ENCODE data around the gene HSPB1.
"Not testable (repeated sequence)": the region's sequence is repeated elsewhere in the genome, so short reads cannot be mapped to it uniquely, and the experiment has no call there.

Gene HSPB1

GRCh38 chr7:76272142-76272541 is 30.3 kb upstream of the HSPB1 start:
- Mint-ChIP-seq H3K9me3 (no peaks in the 10 kb centered on the region), H3K36me3 (ENCODE audit: low read depth) (no peaks in the 10 kb centered on the region), H3K27me3 (peaks cover 38% of the 10 kb centered on the region), H3K27ac (no peak overlapping the region), H3K4me1 (peaks cover 12% of the 10 kb centered on the region), H3K4me3 (no peak overlapping the region)
- DNase-seq (no peak), ATAC-seq (no peak)

GRCh38 chr7:76272851-76273497 is 29.5 kb upstream of the HSPB1 start:
- Mint-ChIP-seq H3K27ac (no peak overlapping the region), H3K4me1 (peaks cover 12% of the 10 kb centered on the region), H3K27me3 (peaks cover 41% of the 10 kb centered on the region), H3K36me3 (ENCODE audit: low read depth) (no peaks in the 10 kb centered on the region), H3K9me3 (no peaks in the 10 kb centered on the region), H3K4me3 (no peak overlapping the region)
- ATAC-seq (peak; percentile 17), DNase-seq (no peak)

DNA sequence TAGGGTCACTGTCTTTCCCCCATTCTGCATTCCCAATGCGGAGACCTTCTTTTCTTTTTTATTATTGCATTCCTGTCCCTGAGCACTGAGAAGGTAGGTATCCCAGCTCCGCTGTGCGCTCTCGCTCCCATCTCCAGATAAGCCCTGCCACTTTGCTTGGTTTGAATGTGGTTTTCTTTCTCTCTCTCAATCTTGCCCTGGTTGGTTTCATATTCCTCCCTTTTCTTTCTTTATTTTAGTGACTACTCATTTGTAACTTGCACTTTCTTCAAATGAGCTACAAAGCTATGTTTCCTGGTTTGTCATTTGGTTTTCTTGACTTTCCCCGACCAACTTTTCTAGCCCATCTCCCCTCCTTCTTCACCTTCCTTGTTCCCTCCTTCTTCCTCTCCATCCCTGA is 29.0 kb upstream of the HSPB1 start:
- Mint-ChIP-seq H3K4me3 (no peak overlapping the region), H3K4me1 (peaks cover 10% of the 10 kb centered on the region), H3K9me3 (no peaks in the 10 kb centered on the region), H3K36me3 (ENCODE audit: low read depth) (no peaks in the 10 kb centered on the region), H3K27me3 (peaks cover 39% of the 10 kb centered on the region), H3K27ac (no peak overlapping the region)
- no peak for ATAC-seq
- no peak for DNase-seq

GRCh38 chr7:76278540-76278939 is 23.9 kb upstream of the HSPB1 start:
- Mint-ChIP-seq H3K4me3 (no peak overlapping the region), H3K4me1 (peaks cover 10% of the 10 kb centered on the region), H3K27ac (no peak overlapping the region), H3K36me3 (ENCODE audit: low read depth) (no peaks in the 10 kb centered on the region), H3K9me3 (no peaks in the 10 kb centered on the region), H3K27me3 (peaks cover 45% of the 10 kb centered on the region)
- ATAC-seq = no peak
- DNase-seq = no peak

GRCh38 chr7:76280408-76280807 is 22.1 kb upstream of the HSPB1 start:
- H3K27me3 Mint-ChIP-seq = peaks cover 58% of the 10 kb centered on the region

GRCh38 chr7:76281006-76281705 is 21.3 kb upstream of the HSPB1 start:
- no peak for DNase-seq
- Mint-ChIP-seq H3K4me1 (peaks cover 9% of the 10 kb centered on the region), H3K36me3 (ENCODE audit: low read depth) (no peaks in the 10 kb centered on the region), H3K4me3 (peak overlapping the region; percentile 67), H3K27me3 (peaks cover 53% of the 10 kb centered on the region), H3K9me3 (no peaks in the 10 kb centered on the region), H3K27ac (no peak overlapping the region)
- ATAC-seq = no peak

More at GRCh38 chr7:76280408-76280807, 22.1 kb upstream of the HSPB1 start:
- ATAC-seq (no peak), DNase-seq (no peak)
- Mint-ChIP-seq H3K9me3 (no peaks in the 10 kb centered on the region), H3K4me3 (no peak overlapping the region), H3K27ac (no peak overlapping the region), H3K36me3 (ENCODE audit: low read depth) (no peaks in the 10 kb centered on the region), H3K4me1 (peaks cover 9% of the 10 kb centered on the region)

DNA sequence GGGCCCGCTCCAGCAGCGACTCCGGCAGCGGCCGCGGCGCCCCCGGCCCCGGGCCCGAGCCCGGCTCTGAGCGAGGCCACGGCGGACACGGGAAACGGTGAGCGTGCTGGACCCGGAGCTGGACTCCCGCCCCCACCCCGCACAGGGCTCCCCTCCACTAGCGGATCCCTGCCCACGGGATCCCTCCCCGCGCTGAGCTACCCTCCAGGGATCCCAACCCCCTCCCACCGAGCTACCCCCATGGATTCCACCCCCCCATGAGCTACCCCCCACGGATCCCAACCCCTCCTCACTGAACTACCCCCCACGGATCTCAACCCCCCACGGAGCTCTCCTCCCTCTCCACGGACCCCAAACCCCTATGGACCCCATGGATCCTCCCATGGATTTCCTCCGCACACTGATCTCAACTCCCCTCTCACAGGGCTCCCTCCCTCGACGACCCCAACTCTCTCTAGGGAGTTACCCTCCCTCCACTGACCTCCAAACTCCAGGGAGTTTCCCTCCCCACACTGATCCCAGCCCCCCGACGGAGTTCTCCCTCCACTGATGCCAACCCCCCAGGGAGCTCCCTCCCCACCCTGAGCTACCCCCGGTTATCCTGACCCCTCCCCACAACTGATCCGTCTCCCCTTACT is 20.6 kb upstream of the HSPB1 start:
- DNase-seq = no peak
- Mint-ChIP-seq H3K27ac (no peak overlapping the region), H3K9me3 (no peaks in the 10 kb centered on the region), H3K36me3 (ENCODE audit: low read depth) (no peaks in the 10 kb centered on the region), H3K27me3 (peaks cover 51% of the 10 kb centered on the region), H3K4me3 (peak overlapping the region; percentile 48), H3K4me1 (peaks cover 9% of the 10 kb centered on the region)
- ATAC-seq = no peak

DNA sequence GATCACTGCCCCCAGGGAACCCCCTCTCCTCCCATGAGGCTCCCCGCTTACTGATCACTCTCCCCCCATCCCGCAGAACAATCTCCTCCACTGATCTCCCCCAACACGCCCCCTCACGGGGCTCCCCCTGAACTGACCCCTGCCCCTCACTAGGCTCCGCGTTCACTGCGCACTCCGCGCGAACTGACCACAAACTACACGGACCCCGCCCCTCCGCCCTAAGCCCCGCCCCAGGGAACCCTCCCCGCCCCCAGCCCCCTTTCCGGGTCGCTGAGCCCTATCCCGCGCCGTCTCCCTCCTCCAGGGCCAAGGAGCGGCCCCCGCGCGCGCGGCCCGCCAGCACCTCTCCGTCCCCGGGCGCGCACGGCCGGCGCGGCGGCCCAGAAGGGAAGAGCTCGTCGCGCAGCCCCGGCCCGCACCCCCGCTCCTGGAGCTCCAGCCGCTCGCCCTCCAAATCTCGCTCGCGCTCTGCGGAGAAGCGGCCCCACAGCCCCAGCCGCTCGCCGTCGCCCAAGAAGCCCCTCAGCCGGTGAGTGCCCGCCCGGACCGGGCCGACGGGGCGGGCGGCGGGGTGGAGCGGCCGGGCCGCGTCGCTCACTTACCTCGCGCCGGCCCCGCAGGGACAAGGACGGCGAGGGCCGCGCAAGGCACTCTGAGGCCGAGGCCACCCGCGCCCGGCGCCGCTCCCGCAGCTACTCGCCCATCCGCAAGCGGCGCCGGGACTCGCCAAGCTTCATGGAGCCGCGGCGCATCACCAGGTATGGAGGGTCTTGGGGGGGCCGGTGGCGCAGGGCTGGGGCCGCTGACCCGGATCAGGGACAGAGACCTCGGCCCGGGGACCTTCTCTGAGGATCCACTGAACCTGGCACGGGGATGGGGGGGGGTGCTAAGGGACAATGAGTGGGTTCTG is 19.9 kb upstream of the HSPB1 start:
- H3K4me3 Mint-ChIP-seq = peak overlapping the region; percentile 48
- peaks cover 49% of the 10 kb centered on the region for H3K27me3 Mint-ChIP-seq
- no peak overlapping the region for H3K27ac Mint-ChIP-seq
- H3K36me3 Mint-ChIP-seq (ENCODE audit: low read depth) = no peaks in the 10 kb centered on the region
- DNase-seq (no peak), ATAC-seq (no peak)
- H3K9me3 Mint-ChIP-seq = no peaks in the 10 kb centered on the region
- peaks cover 9% of the 10 kb centered on the region for H3K4me1 Mint-ChIP-seq

- no peak for DNase-seq
- peaks cover 9% of the 10 kb centered on the region for H3K4me1 Mint-ChIP-seq
- peak overlapping the region; percentile 46 for H3K4me3 Mint-ChIP-seq
- no peaks in the 10 kb centered on the region for H3K36me3 Mint-ChIP-seq (ENCODE audit: low read depth)
- H3K9me3 Mint-ChIP-seq = no peaks in the 10 kb centered on the region
- H3K27me3 Mint-ChIP-seq = peaks cover 44% of the 10 kb centered on the region
- no peak for ATAC-seq
- no peak overlapping the region for H3K27ac Mint-ChIP-seq
Observed at GRCh38 chr7:76283254-76284159, 19.0 kb upstream of the HSPB1 start.

GRCh38 chr7:76285604-76286374 is 16.7 kb upstream of the HSPB1 start:
- Mint-ChIP-seq H3K4me3 (no peak overlapping the region), H3K9me3 (no peaks in the 10 kb centered on the region), H3K36me3 (ENCODE audit: low read depth) (no peaks in the 10 kb centered on the region), H3K4me1 (peaks cover 10% of the 10 kb centered on the region), H3K27ac (no peak overlapping the region), H3K27me3 (peaks cover 29% of the 10 kb centered on the region)
- no peak for DNase-seq
- no peak for ATAC-seq

GRCh38 chr7:76286842-76287403 is 15.6 kb upstream of the HSPB1 start:
- H3K36me3 Mint-ChIP-seq (ENCODE audit: low read depth) = no peaks in the 10 kb centered on the region
- H3K9me3 Mint-ChIP-seq = no peaks in the 10 kb centered on the region
- peaks cover 16% of the 10 kb centered on the region for H3K4me1 Mint-ChIP-seq
- H3K27ac Mint-ChIP-seq = no peak overlapping the region
- peaks cover 23% of the 10 kb centered on the region for H3K27me3 Mint-ChIP-seq
- H3K4me3 Mint-ChIP-seq = no peak overlapping the region
- ATAC-seq (no peak), DNase-seq (no peak)

DNA sequence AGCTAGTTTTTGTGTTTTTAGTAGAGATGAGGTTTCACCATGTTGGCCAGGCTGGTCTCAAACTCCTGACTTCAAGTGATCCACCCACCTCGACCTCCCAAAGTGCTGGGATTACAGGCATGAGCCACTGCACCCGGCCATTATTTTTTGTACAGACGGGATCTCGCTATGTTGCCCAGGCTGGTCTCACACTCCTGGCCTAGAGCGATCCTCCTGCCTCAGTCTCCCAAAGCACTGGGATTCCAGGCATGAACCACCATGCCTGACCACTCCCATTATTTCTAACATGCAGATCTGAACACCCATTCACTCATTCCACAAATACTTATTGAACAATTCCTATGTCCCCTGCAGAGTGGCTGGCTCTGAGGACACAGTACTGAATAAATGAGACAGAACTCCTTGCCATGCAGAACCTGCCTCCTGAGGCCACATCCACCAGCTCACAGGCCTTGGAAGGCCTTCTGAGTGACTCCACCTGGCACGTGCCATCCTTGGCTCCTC is 11.6 kb upstream of the HSPB1 start:
- not testable (repeated sequence) for H3K27ac Mint-ChIP-seq; H3K27me3 Mint-ChIP-seq; H3K36me3 Mint-ChIP-seq (ENCODE audit: low read depth); DNase-seq; ATAC-seq; H3K4me3 Mint-ChIP-seq; H3K9me3 Mint-ChIP-seq
- peaks cover 14% of the 10 kb centered on the region for H3K4me1 Mint-ChIP-seq

Measured in activated naive CD8-positive, alpha-beta T cell treated with anti-CD3 and anti-CD28 coated beads, Interleukin-2, amount 50 U/mL, for 24 hours (primary cell).